GM21423 (cell line): ENCODE results near the gene BAG1.

ENCODE experiments used
- ATAC-seq: cut with Tn5 transposase; IDR thresholded peaks from one replicate; pipeline ENCODE4 v1.9.1; 2021; ENCODE audit warnings: mild to moderate bottlenecking, moderate library complexity; ENCODE audit not compliant: unreplicated experiment

The BAG1 gene

DNA sequence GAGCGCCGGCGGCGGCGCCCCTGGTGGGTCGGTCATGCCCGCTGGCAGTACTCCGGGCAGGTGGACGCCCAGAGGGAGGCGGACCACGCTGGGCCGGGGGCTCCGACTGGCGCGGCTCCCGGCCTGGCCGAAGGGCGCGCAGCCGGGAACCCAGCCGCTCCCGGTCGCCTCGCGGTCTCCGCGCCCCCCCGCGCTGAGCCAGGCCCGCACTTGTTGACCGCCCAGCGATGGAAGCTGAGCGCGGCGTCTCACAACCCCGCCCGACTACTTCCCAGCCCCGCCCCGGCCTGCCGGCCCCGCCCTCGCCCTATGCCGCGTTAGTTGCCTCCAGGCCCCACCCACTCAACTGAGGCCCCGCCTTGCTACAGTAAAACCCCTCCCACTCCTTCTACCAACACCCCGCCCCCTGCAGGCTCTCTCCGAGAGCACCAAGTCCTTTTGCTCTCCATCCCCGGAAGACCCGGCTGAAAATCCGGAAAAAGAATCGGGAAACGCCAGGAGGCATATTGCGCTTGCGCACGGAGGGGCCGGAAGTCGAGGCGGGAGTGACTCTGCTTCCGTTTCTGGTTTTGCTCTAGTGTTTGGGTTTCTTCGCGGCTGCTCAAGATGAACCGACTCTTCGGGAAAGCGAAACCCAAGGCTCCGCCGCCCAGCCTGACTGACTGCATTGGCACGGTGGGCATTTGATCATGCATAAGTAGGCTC is at the start of gene BAG1, which contains the start of gene CHMP5:
Gene BAG1, minus strand, starts transcription at position 236 of the 705 bp plus-strand sequence.
Gene CHMP5, plus strand, starts transcription at position 577 of the 705 bp plus-strand sequence. Its CDS starts 30 bp downstream, at position 607.
- peak; percentile 89 for ATAC-seq

DNA sequence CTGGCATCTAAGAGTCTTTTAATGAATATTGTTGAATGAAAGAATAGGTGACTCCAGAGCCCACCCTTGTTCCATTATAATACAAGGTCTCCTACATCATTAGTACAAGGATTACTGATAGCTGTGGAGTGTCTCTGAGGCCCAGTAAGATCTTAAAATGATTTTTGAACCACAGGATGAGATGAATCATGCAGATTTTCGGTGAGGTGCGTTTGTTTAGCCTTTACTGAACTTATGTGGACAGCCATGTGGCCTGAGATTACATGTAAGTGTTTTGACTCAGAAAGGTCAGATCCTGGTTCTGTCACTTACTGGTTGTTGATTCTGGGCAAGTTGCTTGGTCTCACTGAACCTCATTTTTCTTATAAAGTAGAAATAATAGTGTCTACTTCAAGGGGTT is 47.4 kb upstream of the BAG1 start:
- no peak for ATAC-seq

DNA sequence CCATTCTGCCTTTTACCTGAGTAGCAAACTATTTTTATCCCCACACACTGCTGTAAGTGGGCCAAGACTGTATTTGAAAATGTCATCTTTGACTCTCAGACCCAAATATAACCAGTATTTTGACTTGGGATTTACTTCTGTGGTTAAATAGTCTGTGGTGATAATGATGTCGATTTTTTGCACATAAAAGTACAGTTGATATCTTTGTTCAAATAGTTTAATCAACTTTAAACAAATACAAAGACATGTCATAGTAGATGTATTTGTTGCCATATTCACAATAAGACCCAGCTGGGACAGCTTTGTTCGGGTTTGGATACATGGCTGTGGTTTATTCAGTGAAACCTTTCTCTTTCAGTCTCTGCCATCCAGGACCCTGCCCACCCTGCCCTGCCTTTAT is 46.2 kb upstream of the BAG1 start:
- no peak for ATAC-seq

DNA sequence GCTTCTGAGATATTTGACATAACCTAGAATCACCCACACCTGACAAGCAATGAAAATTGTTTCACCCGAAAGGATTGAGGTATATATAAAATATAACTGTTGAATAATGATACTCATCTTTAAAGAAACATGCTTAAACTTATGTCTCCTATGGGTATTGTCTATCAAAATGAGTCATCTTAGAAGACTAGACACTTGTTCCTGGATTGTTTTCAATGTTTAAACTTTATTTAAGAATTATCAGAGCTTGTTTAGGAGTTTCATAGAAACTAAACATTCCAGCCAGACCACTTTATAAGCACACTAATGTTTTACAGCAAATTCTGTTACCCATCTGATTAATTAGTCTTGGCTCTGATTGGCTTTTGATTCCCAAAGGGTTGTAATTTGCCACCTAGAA is 45.4 kb upstream of the BAG1 start:
- no peak for ATAC-seq

- no peak for ATAC-seq
Observed at GRCh38 chr9:33307067-33307466, 42.6 kb upstream of the BAG1 start.

GRCh38 chr9:33306037-33306436 is 41.5 kb upstream of the BAG1 start:
- no peak for ATAC-seq

DNA sequence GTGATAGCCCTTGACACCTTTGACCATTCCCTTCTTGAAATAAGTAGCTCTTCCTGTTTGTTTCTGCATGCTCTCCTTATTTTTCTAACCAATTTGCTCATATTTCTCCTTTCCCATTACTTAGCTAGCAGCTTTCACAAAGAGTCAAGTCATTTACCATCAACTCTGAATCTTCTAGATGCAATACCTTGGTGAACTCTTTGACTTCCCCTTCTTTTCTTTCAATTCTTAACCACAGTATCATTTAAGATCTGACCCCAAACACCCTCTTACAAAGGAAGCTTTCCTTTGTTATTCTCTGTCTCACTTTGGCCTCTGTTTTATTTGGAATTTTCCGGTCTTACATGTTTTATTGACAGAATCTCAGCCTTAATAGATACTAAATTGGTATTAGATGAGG is 39.9 kb upstream of the BAG1 start:
- ATAC-seq = no peak

GRCh38 chr9:33300546-33300945 is 36.0 kb upstream of the BAG1 start:
- ATAC-seq = no peak

DNA sequence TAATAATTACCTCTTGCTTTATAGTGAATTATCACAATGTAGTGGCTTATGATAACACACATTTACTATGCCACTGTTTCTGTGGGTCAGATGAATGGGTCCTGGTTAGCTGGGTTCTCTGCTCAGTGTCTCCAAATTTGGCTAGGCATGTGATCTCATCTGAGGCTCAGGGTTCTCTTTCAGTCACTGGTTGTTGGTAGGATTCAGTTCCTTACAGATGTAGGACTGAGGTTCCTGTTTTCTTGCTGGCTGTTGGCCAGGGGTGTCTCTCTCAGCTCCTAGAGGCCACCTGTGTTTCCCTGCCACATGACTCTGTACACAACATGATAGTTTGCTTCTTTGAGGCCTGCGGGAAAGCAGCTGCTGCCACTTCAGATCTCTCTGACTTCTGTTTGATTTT is 32.9 kb upstream of the BAG1 start:
- ATAC-seq = peak; percentile 93

GRCh38 chr9:33295571-33295970 is 31.1 kb upstream of the BAG1 start:
- ATAC-seq = peak; percentile 27

- no peak for ATAC-seq
Observed at GRCh38 chr9:33294670-33295432, 30.3 kb upstream of the BAG1 start.

GRCh38 chr9:33293782-33294181 is 29.3 kb upstream of the BAG1 start:
- no peak for ATAC-seq

DNA sequence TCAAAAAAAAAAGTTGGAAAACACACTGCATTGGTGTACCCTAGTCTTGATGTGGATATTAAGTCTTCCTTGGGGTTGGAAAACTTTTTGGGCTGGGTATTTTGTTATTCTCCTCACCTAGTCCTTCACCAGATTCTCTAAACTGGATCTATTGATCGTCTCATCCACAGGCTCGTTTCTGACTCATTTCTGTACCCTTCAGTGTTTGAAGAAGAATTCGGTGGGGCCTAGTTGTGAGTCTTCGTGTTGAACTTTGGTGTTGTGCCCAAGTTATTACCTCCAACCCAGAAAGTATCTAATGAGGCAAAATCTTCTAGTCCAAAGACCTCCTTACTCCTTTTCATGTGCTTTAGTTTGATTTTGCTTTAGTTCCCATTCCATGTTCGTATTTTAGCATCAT is 27.4 kb upstream of the BAG1 start:
- no peak for ATAC-seq

DNA sequence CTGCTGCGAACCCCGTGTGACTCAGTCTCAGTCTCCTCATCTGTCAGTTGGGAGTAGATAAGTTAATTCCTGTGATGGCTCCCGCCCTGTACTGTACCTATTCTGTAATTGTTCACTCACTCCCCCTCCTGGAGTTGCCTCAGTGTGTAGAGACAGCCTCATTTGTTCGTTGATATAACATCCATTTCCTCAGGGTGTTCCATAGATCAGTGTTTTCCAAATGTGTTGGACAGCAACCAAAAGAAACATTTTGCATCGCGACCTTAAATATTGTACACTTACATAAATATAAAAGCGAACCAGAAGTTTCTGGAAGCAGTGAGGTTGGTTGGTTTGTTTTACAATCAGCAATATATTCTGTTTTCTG is 26.5 kb upstream of the BAG1 start:
- no peak for ATAC-seq

- ATAC-seq = peak; percentile 86
Observed at GRCh38 chr9:33290247-33291030, 25.9 kb upstream of the BAG1 start, which contains the start of gene NFX1. NFX1 (plus strand) TSS chr9:33290516; CDS start chr9:33290573, 57 bp downstream.

DNA sequence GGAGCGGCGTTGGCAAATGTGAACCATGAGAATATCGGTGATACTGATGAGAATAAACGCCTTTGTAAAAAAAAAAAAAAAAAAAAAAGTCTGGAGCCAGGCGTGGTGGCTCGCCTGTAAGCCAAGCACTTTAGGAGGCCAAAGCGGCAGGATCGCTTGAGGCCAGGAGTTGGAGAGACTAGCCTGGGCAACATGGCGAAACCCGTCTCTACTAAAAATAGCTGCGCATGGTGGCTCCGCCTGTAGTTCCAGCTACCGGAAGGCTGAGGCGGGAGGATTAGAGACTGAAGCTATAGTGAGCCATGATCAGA is 25.4 kb upstream of the BAG1 start:
- ATAC-seq = no peak

DNA sequence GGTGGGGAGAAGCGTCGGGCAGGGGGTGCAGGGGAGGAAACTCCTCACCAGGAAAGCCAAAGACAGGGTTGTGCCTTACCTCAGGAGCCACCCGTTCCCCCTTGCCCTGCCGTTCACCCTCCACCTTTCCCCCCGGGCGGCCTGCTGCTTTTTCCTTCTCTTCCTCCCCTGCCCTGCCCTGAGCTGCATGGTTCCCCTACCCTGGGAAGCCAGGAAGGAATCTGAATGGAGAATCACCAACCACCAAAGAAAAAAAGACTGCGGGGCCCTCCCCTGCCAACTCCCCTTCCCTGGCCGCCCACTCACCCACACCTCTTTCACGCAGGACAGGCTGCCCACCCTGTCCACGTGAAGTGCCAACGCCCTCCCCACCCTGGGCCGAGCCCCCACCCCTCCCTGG is 25.0 kb upstream of the BAG1 start:
- no peak for ATAC-seq

DNA sequence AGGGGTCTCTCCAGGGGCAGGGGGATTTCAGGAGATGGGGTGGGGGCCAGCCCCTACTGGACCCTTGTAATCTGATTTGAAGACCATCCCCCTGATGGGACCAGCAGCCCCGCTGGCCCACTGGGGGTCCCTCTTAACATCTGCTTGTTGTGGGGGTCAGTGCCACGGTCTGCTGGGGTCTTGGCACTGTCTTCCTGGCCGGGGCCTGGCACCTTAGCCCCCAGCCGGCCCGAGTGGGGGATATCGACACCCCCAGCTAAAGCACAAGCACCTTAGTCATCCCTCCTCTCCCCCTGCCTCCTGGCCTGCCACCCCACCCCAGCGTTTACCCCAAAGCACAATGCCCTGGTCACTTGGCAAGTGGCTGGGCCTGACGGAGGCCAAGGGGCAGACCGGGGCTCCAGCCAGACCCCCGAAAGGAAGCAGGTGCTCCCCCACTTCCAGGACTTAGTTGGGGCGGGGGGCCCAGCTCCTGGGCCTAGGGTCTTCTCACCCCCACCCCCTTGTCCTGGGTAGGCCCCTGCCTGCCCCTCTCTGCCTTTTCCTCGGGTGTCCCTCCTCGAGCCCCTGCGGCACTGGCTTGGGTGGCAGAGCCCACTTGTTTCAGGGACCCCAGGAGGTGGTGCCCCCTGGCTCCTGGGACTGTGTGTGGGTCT is 24.4 kb upstream of the BAG1 start:
- ATAC-seq = no peak

- ATAC-seq = no peak
Observed at GRCh38 chr9:33288235-33288634, 23.7 kb upstream of the BAG1 start.

DNA sequence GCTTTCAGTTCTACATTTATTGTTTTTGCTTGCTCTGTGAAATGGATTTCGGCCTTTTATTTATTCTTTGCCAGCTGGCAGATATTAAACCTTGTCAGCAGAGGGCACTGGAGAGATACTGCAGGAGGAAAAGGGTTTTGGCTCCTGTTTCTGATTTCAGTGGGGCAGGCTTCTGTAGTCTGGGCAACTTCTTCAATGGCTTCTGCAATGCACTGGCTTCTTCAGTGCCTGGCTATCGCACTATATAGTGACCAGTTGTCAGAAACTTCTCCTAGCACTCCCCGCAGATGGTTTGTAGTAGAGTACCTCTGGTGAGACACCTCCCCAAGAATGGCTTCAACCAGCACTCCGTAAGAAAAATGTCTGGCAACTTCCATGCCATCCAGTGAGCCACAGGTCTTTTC is 22.6 kb upstream of the BAG1 start:
- ATAC-seq = no peak

DNA sequence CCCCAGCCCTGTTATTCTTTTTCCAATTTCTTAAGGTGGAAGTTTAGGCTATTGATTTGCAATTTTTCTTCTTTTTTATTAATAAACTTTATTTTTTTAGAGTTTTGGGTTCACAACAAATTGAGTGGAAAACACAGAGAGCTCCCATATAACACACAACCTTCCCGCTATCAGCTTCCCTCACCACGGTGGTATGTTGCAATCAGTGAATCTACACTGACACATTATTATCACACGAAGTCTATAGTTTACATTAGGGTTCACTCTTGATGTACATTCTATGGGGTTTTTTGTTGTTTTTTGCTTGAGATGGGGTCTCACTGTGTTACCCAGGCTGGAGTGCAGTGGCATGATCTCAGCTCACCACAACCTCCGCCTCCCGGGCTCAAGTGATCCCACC is 21.0 kb upstream of the BAG1 start:
- ATAC-seq = no peak
